Endothelial cell of umbilical vein (primary cell): ENCODE data around the gene CEACAM5. TPM values are rescaled to one million over a fixed set of nuclear protein-coding genes. Genes with fewer than 3 reads are reported as not detected.

Experiments used
- BruUV-seq: library from RNA; stranded (reverse); fragments of 400-500 nt; replicated peaks from 2 replicates; lab custom pipeline; 2021; lab: Mats Ljungman, UMichigan
- CTCF ChIA-PET: fragments of 300-600, 350-600 bp; sonication (Branson Sonifier 250); formaldehyde crosslinking; loops from one replicate; lab custom pipeline; 2021; ENCODE audit warnings: antibody characterized with exemption, inconsistent platforms; lab: Charles Lee
- POLR2A ChIA-PET: fragments of 300-600, 350-600 bp; sonication (Branson Sonifier 250); formaldehyde crosslinking; loops from one replicate; lab custom pipeline; 2021; ENCODE audit warnings: antibody characterized with exemption, inconsistent platforms; lab: Charles Lee
- DNase-seq: peaks from one replicate; pipeline ENCODE4 v3.0.0-alpha.2; 2011; ENCODE audit warnings: low read depth, low spot score
- FAIRE-seq: peaks from 2 replicates; lab custom pipeline; 2011; peaks lifted over from hg19 to GRCh38; lab: Jason Lieb, UNC
- H2AFZ ChIP-seq: 2 replicates; pipeline ENCODE4 v1.6.0; 2012; ENCODE audit warnings: low read depth, low read length, control low read depth, inconsistent platforms
- H3K27ac ChIP-seq: 2 replicates; pipeline ENCODE4 v1.5.1; 2011; ENCODE audit warnings: low read depth, mild to moderate bottlenecking, control low read depth, low read length, moderate library complexity; ENCODE audit not compliant: insufficient read depth
- H3K27me3 ChIP-seq, 2 experiments: 2 replicates each; pipeline versions ENCODE4 v1.6.0 to v1.6.1; 2011; ENCODE audit warnings: low read length in 2 of 2, mixed read lengths in 1 of 2; ENCODE audit not compliant: control insufficient read depth in 2 of 2, insufficient read depth in 2 of 2
- H3K36me3 ChIP-seq, 2 experiments: 2 replicates in 1 of 2; 3 replicates in 1 of 2; pipeline ENCODE4 v1.5.1; 2011; ENCODE audit warnings: low read length in 2 of 2, mild to moderate bottlenecking in 1 of 2, moderate library complexity in 1 of 2; ENCODE audit not compliant: control insufficient read depth in 2 of 2, insufficient read depth in 2 of 2; ENCODE audit errors: extremely low read depth in 1 of 2
- H3K4me1 ChIP-seq: 3 replicates; pipeline ENCODE4 v1.5.1; 2011; ENCODE audit warnings: mild to moderate bottlenecking, low read length; ENCODE audit not compliant: control insufficient read depth, insufficient read depth; ENCODE audit errors: extremely low read depth
- H3K4me2 ChIP-seq: 2 replicates; pipeline ENCODE4 v1.6.1; 2011; ENCODE audit warnings: low read length, control low read depth, mixed read lengths; ENCODE audit not compliant: insufficient read depth
- H3K4me3 ChIP-seq, 3 experiments: fragments of 200-600 bp in 1 of 3; sonication (generic), shearing (Covaris generic) in 1 of 3; replicated peaks in 1 of 3; 2 replicates each; pipeline ENCODE4 v1.5.1; 2011 to 2016; ENCODE audit warnings: control low read depth in 3 of 3, low read length in 3 of 3, mild to moderate bottlenecking in 2 of 3, inconsistent platforms in 1 of 3, low read depth in 1 of 3, moderate library complexity in 1 of 3; ENCODE audit not compliant: insufficient read depth in 1 of 3
- H3K79me2 ChIP-seq: 2 replicates; pipeline ENCODE4 v1.6.0; 2012; ENCODE audit warnings: low read length, inconsistent platforms; ENCODE audit not compliant: control insufficient read depth, insufficient read depth
- H3K9ac ChIP-seq: replicated peaks from 2 replicates; pipeline ENCODE3; 2011; ENCODE audit warnings: low read length, control low read depth; ENCODE audit not compliant: insufficient read depth; ENCODE audit errors: extremely low read depth
- H3K9me1 ChIP-seq: replicated peaks from 3 replicates; pipeline ENCODE4 v1.6.0; 2011; ENCODE audit warnings: mild to moderate bottlenecking, low read length; ENCODE audit not compliant: control insufficient read depth, insufficient read depth; ENCODE audit errors: extremely low read depth
- H3K9me3 ChIP-seq: replicated peaks from 2 replicates; pipeline ENCODE4 v1.5.1; 2012; ENCODE audit warnings: low read length, inconsistent platforms; ENCODE audit not compliant: control insufficient read depth, insufficient read depth
- H4K20me1 ChIP-seq: replicated peaks from 2 replicates; pipeline ENCODE3; 2011; ENCODE audit warnings: mild to moderate bottlenecking, low read length; ENCODE audit not compliant: control insufficient read depth, insufficient read depth; ENCODE audit errors: extremely low read depth
- CTCF ChIP-seq, 2 donors: IDR thresholded peaks; 1 replicate in 1 of 2; 2 replicates in 1 of 2; pipeline ENCODE4 v1.5.1; 2011; ENCODE audit warnings: low read length in 2 of 2, mild to moderate bottlenecking in 2 of 2, moderate library complexity in 2 of 2, control low read depth in 1 of 2, inconsistent platforms in 1 of 2, low read depth in 1 of 2; ENCODE audit not compliant: insufficient read depth in 1 of 2; ENCODE audit errors: extremely low read depth in 1 of 2
- EZH2 ChIP-seq: IDR thresholded peaks from 2 replicates; pipeline ENCODE4 v1.6.1; 2012; ENCODE audit warnings: borderline replicate concordance, low read depth, mild to moderate bottlenecking, moderate library complexity, low read length, inconsistent platforms; ENCODE audit not compliant: severe bottlenecking
- FOS ChIP-seq: IDR thresholded peaks from 2 replicates; pipeline ENCODE4 v1.6.1; 2011; ENCODE audit warnings: mild to moderate bottlenecking, low read length, moderate library complexity, borderline replicate concordance; ENCODE audit not compliant: insufficient read depth
- GATA2 ChIP-seq: IDR thresholded peaks from 2 replicates; pipeline ENCODE4 v1.7.0; 2011; ENCODE audit warnings: low read depth, mild to moderate bottlenecking, moderate library complexity, mixed read lengths, low read length; ENCODE audit not compliant: insufficient read length, insufficient read depth
- JUN ChIP-seq: IDR thresholded peaks from 2 replicates; pipeline ENCODE4 v1.6.1; 2011; ENCODE audit warnings: borderline replicate concordance, low read depth; ENCODE audit not compliant: insufficient read length, insufficient read depth
- MAX ChIP-seq: IDR thresholded peaks from 2 replicates; pipeline ENCODE4 v1.6.1; 2011; ENCODE audit not compliant: insufficient read depth, insufficient read length
- MYC ChIP-seq: IDR thresholded peaks from one replicate; pipeline ENCODE4 v1.6.1; 2011; ENCODE audit warnings: mild to moderate bottlenecking, low read depth, low read length
- POLR2A ChIP-seq: IDR thresholded peaks from 2 replicates; pipeline ENCODE4 v1.6.1; 2012; ENCODE audit warnings: low read depth, mild to moderate bottlenecking, control low read depth, low read length
- POLR2AphosphoS5 ChIP-seq: IDR thresholded peaks from 2 replicates; pipeline ENCODE4 v1.6.1; 2012; ENCODE audit warnings: low read depth, mild to moderate bottlenecking, control low read depth, low read length, moderate library complexity; ENCODE audit not compliant: insufficient read depth
- dilution Hi-C: fragments of 300-500 bp; cut with MboI; formaldehyde crosslinking; loops from one replicate; pipeline ENCODE4 v1.15.0; 2019; ENCODE audit warnings: low sequenced_read_pairs; ENCODE audit not compliant: extremely low pct_ligation_motif_present
- intact Hi-C: fragments of 100-400 bp; cut with micrococcal nuclease; formaldehyde crosslinking; loops from one replicate; pipeline ENCODE4 v1.10.0; 2022
- polyA plus RNA-seq, 4 experiments: library from polyadenylated mRNA; depleted of rRNA in 3 of 4; stranded (reverse) in 3 of 4; unstranded in 1 of 4; fragments of >200 nt; gene quantifications; 2 replicates each; pipeline versions ENCODE4 v1.2.1 to v1.2.3, GENCODE V29; 2011 to 2012; ENCODE audit warnings: missing spikeins in 1 of 4
- total RNA-seq: library from RNA; stranded (reverse); gene quantifications from 2 replicates; pipeline ENCODE4 v1.2.3, GENCODE V29; 2021

Gene CEACAM5
- total and polyA plus RNA-seq, 2 donors (not counting 3 experiments of a cell fraction or from before 2014, with no cell fraction given) = not detected

- BruUV-seq = no TSS peak
- Histone ChIP-seq H3K9ac (no peak overlapping the region), H2AFZ (no peak overlapping the region), H3K4me3 (no peak overlapping the region), H4K20me1 (no peaks in the 10 kb centered on the region), H3K9me3 (no peaks in the 10 kb centered on the region), H3K27me3 (peaks cover 2 to 4% of the 10 kb centered on the region in 2 experiments), H3K4me1 (no peaks in the 10 kb centered on the region), H3K36me3 (no peaks in the 10 kb centered on the region), H3K79me2 (no peaks in the 10 kb centered on the region), H3K4me2 (no peak overlapping the region), H3K9me1 (no peaks in the 10 kb centered on the region), H3K27ac (no peak overlapping the region)
- POLR2A ChIA-PET = no interaction called here
- CTCF ChIA-PET = interaction anchor here (0.7 to 7.5 kb wide), 3 partner anchors 10 to 19 kb away, joined by 3 to 87 read pairs (median 9); partner anchors contain the start of gene CEACAM3
- dilution Hi-C loops (no loop called here), intact Hi-C loops (no loop called here)
- FAIRE-seq (no peak), DNase-seq (no peak)
- TF ChIP-seq FOS = no peak
- TF ChIP-seq MYC = no peak
- TF ChIP-seq GATA2 = no peak
- TF ChIP-seq JUN = no peak
These were observed 66.1 kb downstream of the CEACAM5 start for GRCh38 chr19:41774515-41774980.

GRCh38 chr19:41776700-41777099 lies 68.3 kb downstream of the CEACAM5 start:
- DNase-seq (no peak), FAIRE-seq (peak; percentile 18)
- Histone ChIP-seq H3K9me1 (no peaks in the 10 kb centered on the region), H3K4me1 (no peaks in the 10 kb centered on the region), H3K9ac (no peak overlapping the region), H3K79me2 (no peaks in the 10 kb centered on the region), H3K4me3 (no peak overlapping the region), H4K20me1 (no peaks in the 10 kb centered on the region), H3K36me3 (no peaks in the 10 kb centered on the region), H3K27me3 (peaks cover 0 to 4% of the 10 kb centered on the region in 2 experiments), H3K9me3 (no peaks in the 10 kb centered on the region), H2AFZ (no peak overlapping the region), H3K27ac (no peak overlapping the region), H3K4me2 (no peak overlapping the region)
- TF ChIP-seq JUN (no peak), GATA2 (no peak), EZH2 (no peak), POLR2A (no peak), FOS (no peak), CTCF (IDR thresholded peaks at IDR 0.05; ENCODE audit: extremely low read depth in 1 of 2, insufficient read depth in 1 of 2, low read depth in 1 of 2, low read length in 2 of 2) (no peak), MAX (no peak), MYC (no peak), POLR2AphosphoS5 (no peak)
- ChIA-PET POLR2A (no interaction called here), CTCF (interaction anchor here (0.7 to 7.5 kb wide), 7 partner anchors 8 to 1471 kb away, joined by 3 to 87 read pairs (median 3); partner anchors contain the start of gene CEACAM3)
- intact Hi-C loops (no loop called here), dilution Hi-C loops (no loop called here)
- no TSS peak for BruUV-seq
